NCI-H2227 treated with DMSO at 0.1 percent for 48 hours (cell line): ENCODE results near the gene PAK1.
"Not testable (repeated sequence)": the region's sequence is repeated elsewhere in the genome, so short reads cannot be mapped to it uniquely, and the experiment has no call there.

Source experiments
- DNase-seq: peaks from one replicate; lab custom pipeline; 2025; lab: John Stamatoyannopoulos, UW

The PAK1 gene

DNA sequence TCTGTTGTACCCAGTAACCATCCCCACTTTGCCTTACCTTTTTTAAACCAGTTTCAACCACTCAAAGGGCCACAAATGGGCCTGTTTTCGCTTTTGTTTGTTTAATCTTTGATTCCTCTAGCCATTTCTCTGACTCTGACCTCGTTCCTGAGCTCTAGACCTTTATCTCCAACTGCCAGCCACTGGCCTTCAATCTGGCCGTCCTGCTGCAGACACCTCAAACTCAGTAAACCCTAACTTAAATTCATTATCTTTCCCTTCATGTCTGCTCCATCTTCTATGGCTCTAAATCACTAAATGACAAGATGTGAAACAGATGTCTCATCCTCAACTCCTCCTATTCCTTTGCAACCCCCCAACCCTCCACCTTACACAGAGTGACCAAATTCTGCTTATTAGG lies 171.1 kb downstream of the PAK1 start:
- DNase-seq: no peak

DNA sequence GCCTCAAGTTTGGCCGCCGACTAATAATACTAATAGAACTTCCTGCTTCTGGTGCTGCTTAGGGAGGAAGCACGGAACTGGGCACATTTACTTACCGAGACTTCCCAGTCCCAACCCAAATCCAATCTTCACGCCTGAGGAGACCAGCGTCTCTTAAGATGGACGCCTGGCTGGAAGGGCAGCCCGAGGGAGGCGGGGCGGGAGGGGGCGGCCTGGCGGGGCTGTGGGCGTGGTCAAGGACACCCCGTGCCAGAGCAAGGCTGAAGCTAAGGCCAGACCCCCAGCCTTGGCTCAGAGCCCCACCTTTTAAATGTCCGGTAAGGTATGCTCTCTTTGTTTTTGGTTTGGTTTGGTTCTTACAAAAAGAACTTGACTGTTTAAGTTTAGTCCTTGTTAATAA lies 172.4 kb downstream of the PAK1 start, which contains the start of gene GDPD4:
Gene GDPD4 (minus strand): TSS at position 177 of the 400 bp plus-strand sequence. CDS start 16,549 bp downstream, outside the sequence.
- DNase-seq: no peak

DNA sequence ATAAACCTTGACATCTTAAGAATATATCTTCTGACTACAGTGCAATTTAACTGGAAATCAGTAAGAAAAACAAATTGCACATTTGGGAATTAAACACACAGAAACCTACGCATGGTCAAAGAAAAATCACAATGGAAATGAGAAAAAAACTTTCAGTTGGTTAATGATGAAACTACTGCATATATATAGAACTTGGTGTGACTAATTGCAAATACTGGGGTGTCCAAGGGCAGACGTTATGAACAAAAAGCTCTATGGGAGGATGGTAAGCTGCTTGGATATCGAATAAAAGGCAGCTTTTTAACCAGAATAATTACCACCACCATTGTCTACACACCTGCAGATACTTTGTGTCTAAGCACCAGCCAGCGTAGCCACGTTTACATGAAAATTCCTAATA lies 173.2 kb downstream of the PAK1 start:
- DNase-seq: no peak

GRCh38 chr11:77300028-77300427 lies 173.9 kb downstream of the PAK1 start:
- DNase-seq: not testable (repeated sequence)

- DNase-seq: no peak
These were observed 174.3 kb downstream of the PAK1 start for GRCh38 chr11:77299528-77299993.

GRCh38 chr11:77294040-77294439 lies 179.9 kb downstream of the PAK1 start:
- DNase-seq: no peak

DNA sequence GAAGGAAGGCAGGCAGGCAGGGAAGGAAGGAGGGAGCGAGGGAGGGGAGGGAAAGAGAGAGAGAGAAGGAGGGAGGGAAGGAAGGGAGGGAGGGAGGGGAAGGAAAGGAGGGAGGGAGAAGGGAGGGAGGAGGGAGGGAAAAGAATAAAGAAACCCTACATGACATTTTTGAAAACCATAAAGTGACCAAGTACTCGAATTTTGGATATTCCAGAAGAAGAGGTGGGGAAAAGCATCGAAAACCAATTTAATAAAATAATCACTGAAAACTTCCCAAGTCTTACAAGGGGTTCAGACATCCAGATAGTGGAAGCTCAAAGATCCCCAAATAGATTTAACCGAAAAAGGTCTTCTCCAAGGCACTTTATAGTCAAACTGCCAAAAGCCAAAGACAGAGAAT lies 184.2 kb downstream of the PAK1 start:
- no peak for DNase-seq

DNA sequence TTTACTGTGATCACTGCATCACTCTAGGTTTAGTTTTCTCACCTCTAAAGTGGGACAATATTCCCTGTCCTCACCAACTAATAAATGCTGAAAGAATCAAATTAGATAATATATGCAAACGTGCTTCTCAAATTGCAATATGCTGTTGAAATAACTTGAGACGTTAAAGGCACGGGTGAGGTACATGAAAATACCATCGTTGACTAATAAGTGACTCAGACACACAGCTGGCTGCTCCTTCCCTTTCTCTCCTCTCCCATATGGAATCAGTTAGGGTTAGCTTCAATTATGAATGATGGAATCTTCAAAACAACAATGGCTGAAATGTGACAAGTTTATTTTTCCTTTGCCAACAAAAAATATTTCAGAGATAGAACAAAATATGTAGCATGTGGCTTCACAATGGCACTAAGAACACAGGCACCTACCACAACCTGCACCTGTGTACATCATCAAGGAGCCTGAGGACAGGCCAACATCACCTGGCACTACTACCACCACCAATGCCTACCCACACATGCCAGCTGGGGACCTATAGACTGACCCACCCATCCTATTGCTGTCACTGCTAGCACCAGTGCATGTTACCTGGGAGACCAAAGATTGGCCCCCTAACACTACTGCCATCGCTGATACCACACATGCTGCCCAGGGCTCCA lies 186.2 kb downstream of the PAK1 start:
- DNase-seq: no peak

DNA sequence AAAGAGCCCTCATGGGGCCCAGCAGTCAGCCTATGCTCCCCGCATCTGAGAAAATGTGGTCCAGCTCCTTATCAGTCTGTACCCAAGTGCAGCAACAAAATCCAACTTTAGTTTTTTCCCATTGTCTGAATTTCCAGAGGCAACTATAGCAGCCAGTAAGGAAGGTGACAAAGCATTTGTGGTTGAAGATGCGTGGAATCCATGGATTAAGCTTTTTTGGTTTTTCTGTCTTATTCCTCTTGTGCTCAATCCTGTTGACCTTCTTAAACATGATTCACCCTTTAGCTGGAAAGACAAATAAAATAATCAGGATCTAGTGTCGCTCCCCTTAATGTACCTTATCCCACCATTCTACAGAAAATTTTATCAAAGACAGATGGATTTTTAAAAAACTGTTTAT lies 186.8 kb downstream of the PAK1 start:
- DNase-seq: no peak

DNA sequence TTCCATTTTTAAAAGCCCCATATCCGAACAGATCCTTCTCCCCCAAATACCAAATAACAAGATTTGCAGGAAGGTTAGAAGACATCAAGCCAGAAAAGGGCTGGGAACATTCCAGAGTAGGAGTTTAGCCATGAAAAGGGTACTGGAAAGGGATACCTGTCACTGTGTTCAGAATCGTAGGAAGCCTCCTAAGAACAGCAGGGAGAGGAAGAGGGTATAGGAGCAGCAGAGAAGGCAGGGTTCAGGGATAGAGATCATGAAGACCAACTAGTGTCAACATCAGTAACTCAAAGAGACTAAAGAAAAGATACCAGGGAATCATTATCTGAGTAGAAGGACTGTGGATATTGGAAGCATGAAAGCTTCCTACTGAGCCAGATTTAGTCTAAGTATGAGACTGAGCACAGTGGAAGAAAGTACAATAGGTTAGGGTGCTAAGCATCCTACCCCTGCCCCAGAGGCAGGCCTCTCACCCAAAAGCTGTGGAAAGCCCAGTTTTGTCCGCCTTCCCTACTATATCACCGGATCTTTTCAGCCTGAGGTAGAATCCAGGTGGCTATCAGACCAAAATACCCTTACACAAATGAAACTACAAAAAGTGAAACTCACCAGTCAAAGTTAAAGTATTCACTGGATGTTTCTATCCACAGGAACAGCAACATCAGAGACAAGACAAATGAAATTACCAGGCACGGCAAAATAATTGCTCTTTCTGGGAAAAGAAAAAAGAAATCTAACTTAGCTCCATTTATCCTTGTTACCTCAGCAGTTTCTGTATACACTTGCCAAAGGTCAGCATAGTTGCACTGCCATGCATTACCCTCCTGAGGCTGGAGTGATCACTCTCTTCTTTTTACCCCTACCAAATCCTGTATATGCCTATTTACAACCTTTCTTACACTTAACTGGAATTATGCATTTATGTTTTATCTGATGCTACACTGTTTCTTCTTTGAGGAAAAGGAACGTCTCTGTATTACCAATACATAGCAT lies 189.1 kb downstream of the PAK1 start:
- DNase-seq: no peak

- DNase-seq: no peak
These were observed 190.8 kb downstream of the PAK1 start for GRCh38 chr11:77283101-77283500.

GRCh38 chr11:77278595-77279506 lies 195.0 kb downstream of the PAK1 start:
- DNase-seq: no peak

DNA sequence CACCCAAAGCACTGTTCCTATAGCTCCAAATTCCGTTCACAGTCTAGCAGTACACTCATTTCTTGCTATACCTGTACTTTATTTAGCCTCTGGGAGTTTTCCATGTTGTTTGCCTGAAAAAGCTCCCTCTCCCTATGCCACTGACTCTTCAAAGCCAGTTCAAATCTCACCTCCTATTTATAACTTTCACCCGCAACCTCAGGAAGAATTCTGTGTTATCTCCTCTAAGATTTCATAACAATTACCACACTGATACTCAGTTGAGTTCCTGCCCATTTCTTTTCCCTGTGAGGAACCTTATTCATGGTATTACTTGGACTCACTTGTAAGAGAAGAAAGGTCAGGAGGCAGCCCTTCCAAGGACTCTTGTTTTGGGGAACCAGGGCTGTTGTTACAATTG lies 197.6 kb downstream of the PAK1 start:
- DNase-seq: no peak
